ENCODE measurements around the gene NAGK.
"Not testable (repeated sequence)": the region's sequence is repeated elsewhere in the genome, so short reads cannot be mapped to it uniquely, and the experiment has no call there.

Gene NAGK

DNA sequence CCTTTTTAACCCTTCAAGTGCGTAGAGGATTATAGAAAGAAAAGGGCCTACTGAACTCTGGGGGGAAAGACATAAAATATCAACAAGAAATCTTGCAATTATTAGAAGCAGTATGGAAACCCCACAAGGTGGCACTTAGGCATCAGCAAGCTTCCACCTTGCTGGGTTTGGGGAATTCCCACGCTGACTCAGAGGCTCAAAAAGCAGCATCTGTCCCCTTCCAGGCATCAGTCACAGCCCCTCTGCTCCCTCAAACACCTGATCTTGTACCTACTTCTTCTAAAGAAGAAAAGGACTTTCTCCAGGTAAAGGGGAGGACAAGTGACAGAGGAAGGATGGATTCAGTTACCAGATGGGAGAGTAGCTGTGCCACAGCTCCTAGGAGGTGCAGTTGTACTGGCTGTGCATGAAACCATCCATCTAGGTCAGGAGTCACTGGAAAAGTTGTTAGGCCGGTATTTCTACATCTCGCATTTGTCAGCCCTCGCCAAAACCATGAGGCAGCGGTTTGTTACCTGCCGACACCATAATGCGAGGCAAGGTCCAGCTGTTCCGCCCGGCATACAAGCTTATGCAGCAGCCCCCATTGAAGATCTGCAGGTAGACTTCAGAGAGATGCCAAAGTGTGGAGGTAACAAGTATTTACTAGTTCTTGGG lies 18.6 kb upstream of the NAGK start:
- H3K4me3 ChIP-seq (ENCODE audit: low read length); DNase-seq (ENCODE audit: low read depth, low spot score); H3K4me1 ChIP-seq (ENCODE audit: control insufficient read depth, insufficient read depth, low read length); H3K27ac ChIP-seq (ENCODE audit: low read length); H3K9me3 ChIP-seq (ENCODE audit: control insufficient read depth, insufficient read depth, low read length); H3K36me3 ChIP-seq (ENCODE audit: control insufficient read depth, insufficient read depth, low read length); H3K27me3 ChIP-seq (ENCODE audit: control insufficient read depth, insufficient read depth, low read length): not testable (repeated sequence)
- no CpG with 5 or more reads among the region's 10 CpGs for WGBS (ENCODE audit: insufficient coverage, insufficient read length)

DNA sequence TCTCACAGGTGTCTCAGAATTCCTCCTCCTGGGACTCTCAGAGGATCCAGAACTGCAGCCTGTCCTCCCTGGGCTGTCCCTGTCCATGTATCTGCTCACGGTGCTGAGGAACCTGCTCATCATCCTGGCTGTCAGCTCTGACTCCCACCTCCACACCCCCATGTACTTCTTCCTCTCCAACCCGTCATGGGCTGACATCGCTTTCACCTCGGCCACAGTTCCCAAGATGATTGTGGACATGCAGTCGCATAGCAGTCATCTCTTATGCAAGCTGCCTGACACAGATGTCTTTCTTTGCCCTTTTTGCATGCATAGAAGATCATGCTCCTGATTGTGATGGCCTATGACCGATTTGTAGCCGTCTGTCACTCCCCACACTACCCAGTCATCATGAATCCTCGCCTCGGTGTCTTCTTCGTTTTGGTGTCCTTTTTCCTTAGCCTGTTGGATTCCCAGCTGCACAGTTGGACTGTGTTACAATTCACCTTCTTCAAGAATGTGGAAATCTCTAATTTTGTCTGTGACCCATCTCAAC lies 13.2 kb upstream of the NAGK start:
- H3K4me3 ChIP-seq (ENCODE audit: low read length); DNase-seq (ENCODE audit: low read depth, low spot score); H3K4me1 ChIP-seq (ENCODE audit: control insufficient read depth, insufficient read depth, low read length); H3K27ac ChIP-seq (ENCODE audit: low read length); H3K36me3 ChIP-seq (ENCODE audit: control insufficient read depth, insufficient read depth, low read length); H3K9me3 ChIP-seq (ENCODE audit: control insufficient read depth, insufficient read depth, low read length); H3K27me3 ChIP-seq (ENCODE audit: control insufficient read depth, insufficient read depth, low read length): not testable (repeated sequence)
- WGBS (ENCODE audit: insufficient coverage, insufficient read length): no CpG with 5 or more reads among the region's 10 CpGs

DNA sequence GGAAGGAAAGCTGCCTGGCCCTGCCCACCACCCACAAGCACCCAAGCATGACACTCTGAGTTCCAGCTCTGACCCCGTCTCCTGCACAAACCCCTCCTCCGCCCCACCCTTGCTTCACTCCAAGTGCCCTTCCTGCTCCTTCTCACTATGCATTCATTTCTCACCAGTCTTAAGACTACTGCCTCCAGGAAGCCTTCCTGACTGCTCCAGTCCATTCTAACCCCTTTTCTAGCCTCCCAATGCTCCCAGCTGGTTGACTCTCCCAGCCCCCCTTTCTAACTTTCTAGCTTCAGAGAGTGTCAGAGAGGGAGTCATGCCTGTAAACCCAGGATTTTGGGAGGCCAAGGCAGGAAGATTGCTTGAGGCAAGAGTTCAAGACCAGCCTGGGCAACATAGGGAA lies 8.2 kb upstream of the NAGK start:
- no peaks in the 10 kb centered on the region for H3K9me3 ChIP-seq (ENCODE audit: control insufficient read depth, insufficient read depth, low read length)
- no peak for DNase-seq (ENCODE audit: low read depth, low spot score)

DNA sequence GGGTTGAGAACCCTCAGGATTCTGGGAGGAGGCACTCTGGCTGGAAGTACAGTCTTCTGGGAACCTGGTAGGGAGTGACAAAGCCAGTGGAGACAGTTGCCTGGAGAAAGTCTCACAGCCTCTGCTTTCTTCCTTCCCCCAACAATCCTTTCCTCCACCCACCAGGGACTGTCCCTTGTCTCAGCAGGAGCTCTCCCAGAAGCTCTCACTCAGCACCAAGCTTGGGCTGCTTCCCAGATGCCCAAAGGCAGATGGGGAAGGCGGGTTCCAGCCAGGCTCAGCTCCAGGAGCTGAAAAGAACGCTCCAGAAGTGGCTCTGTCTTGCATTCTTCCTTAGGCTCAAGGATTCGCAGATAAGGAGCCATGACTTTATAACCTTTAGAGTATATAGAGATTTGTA lies 7.6 kb upstream of the NAGK start:
- WGBS (ENCODE audit: insufficient coverage, insufficient read length): no CpG with 5 or more reads among the region's 3 CpGs

More for the DNA sequence above, 8.2 kb upstream of the NAGK start:
- Histone ChIP-seq H3K4me1 (ENCODE audit: control insufficient read depth, insufficient read depth, low read length) (no peaks in the 10 kb centered on the region), H3K27ac (ENCODE audit: low read length) (no peak overlapping the region), H3K4me3 (ENCODE audit: low read length) (no peak overlapping the region), H3K27me3 (ENCODE audit: control insufficient read depth, insufficient read depth, low read length) (no peaks in the 10 kb centered on the region), H3K36me3 (ENCODE audit: control insufficient read depth, insufficient read depth, low read length) (no peaks in the 10 kb centered on the region)
- no CpG with 5 or more reads among the region's 2 CpGs for WGBS (ENCODE audit: insufficient coverage, insufficient read length)

DNA sequence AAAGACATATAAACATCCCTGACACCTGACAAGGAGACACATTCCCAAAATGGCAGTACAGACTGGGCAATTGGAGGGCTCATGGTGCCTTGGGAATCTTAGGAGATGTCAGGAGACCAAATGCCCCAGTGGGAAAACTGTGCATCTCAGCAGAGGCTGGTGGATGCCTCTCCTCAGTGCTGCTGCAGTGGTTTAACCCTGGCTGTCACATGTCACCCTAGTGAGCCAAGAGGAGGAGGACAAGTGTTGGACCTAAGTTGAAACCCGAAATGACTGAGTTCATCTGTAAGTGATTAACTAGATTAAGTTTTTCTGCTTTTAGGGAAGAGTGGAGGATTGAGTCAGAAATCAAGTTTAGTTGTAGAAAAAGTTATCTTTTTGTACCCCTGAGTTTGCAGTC lies 5.2 kb upstream of the NAGK start:
- Histone ChIP-seq H3K4me3 (ENCODE audit: low read length) (no peak overlapping the region), H3K27me3 (ENCODE audit: control insufficient read depth, insufficient read depth, low read length) (no peaks in the 10 kb centered on the region), H3K4me1 (ENCODE audit: control insufficient read depth, insufficient read depth, low read length) (no peaks in the 10 kb centered on the region), H3K36me3 (ENCODE audit: control insufficient read depth, insufficient read depth, low read length) (no peaks in the 10 kb centered on the region), H3K9me3 (ENCODE audit: control insufficient read depth, insufficient read depth, low read length) (no peaks in the 10 kb centered on the region), H3K27ac (ENCODE audit: low read length) (no peak overlapping the region)
- no CpG with 5 or more reads among the region's 1 CpG for WGBS (ENCODE audit: insufficient coverage, insufficient read length)
- DNase-seq (ENCODE audit: low read depth, low spot score): no peak

More for the DNA sequence above, 7.6 kb upstream of the NAGK start:
- Histone ChIP-seq H3K27me3 (ENCODE audit: control insufficient read depth, insufficient read depth, low read length) (no peaks in the 10 kb centered on the region), H3K27ac (ENCODE audit: low read length) (no peak overlapping the region), H3K4me3 (ENCODE audit: low read length) (no peak overlapping the region), H3K4me1 (ENCODE audit: control insufficient read depth, insufficient read depth, low read length) (no peaks in the 10 kb centered on the region), H3K36me3 (ENCODE audit: control insufficient read depth, insufficient read depth, low read length) (no peaks in the 10 kb centered on the region), H3K9me3 (ENCODE audit: control insufficient read depth, insufficient read depth, low read length) (no peaks in the 10 kb centered on the region)
- no peak for DNase-seq (ENCODE audit: low read depth, low spot score)

DNA sequence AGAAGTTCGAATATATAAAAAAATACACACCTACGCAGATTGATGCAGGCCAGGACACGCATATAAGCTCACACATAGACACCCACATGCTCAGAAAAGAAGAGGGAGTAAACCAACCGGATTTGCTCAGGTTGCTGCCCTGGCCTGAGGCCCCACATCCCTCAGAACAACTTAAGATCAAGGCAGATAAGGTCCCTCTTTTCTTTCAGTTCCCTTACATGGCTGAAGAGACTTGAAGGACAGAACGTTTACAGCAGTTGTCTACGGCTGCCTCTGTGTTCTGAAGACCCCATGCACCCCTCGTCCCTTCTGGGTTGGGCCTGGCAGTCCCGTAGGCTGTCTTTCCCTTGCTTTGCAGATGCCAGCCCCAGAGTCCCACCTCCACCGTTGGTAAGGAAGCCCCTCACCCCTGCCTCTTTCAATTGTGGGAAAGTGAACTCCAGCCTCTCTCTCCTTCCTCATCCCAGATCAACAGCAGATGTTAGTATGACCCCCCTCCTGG lies 4.3 kb upstream of the NAGK start:
- WGBS (ENCODE audit: insufficient coverage, insufficient read length): no CpG with 5 or more reads among the region's 9 CpGs
- no peak overlapping the region for H3K4me3 ChIP-seq (ENCODE audit: low read length)
- no peak for DNase-seq (ENCODE audit: low read depth, low spot score)
- H3K27me3 ChIP-seq (ENCODE audit: control insufficient read depth, insufficient read depth, low read length): no peaks in the 10 kb centered on the region
- H3K36me3 ChIP-seq (ENCODE audit: control insufficient read depth, insufficient read depth, low read length): no peaks in the 10 kb centered on the region
- H3K4me1 ChIP-seq (ENCODE audit: control insufficient read depth, insufficient read depth, low read length): no peaks in the 10 kb centered on the region
- no peaks in the 10 kb centered on the region for H3K9me3 ChIP-seq (ENCODE audit: control insufficient read depth, insufficient read depth, low read length)
- no peak overlapping the region for H3K27ac ChIP-seq (ENCODE audit: low read length)

DNA sequence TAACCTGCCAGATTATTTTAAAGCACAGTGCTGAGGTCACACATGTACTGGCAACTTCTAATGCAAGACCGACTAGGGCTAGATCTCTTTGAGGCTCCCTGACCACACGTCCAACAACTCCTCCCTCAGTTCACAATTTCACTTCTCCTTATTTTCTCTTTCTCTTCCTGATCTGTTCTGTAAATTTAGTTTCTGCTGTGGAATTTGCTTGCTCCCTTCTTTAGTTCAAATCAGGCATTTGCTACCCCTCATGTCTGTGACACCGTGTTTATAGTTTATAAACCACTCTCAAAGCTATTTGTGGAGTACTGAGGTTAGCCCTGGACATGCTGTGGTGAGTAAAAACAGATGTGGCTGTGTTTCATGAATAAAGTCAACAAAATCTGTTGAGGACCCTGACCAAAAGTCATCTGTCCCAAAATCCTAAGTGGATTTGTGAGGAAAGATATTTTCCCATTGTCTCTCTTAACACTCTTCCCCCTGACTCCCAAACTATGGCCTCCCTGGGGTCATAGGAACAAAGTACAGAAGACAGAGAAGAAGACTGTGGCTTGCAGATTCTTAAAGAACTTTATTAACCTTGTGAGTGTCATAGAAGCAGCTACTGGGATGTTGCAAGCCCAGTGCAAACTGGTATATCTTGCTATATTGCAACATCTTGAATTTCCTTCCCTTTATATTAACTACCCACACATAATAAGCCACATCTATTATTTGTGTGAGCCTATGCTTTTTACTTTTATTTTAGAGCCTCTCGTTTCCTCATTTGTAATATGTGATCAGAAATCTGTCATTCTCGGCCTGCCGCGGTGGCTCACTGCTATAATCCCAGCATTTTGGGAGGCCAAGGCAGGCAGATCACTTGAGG lies 3.5 kb upstream of the NAGK start:
- H3K27me3 ChIP-seq (ENCODE audit: control insufficient read depth, insufficient read depth, low read length): no peaks in the 10 kb centered on the region
- no peaks in the 10 kb centered on the region for H3K4me1 ChIP-seq (ENCODE audit: control insufficient read depth, insufficient read depth, low read length)
- DNase-seq (ENCODE audit: low read depth, low spot score): no peak
- no CpG with 5 or more reads among the region's 7 CpGs for WGBS (ENCODE audit: insufficient coverage, insufficient read length)
- no peaks in the 10 kb centered on the region for H3K36me3 ChIP-seq (ENCODE audit: control insufficient read depth, insufficient read depth, low read length)
- H3K27ac ChIP-seq (ENCODE audit: low read length): no peak overlapping the region
- H3K9me3 ChIP-seq (ENCODE audit: control insufficient read depth, insufficient read depth, low read length): no peaks in the 10 kb centered on the region
- no peak overlapping the region for H3K4me3 ChIP-seq (ENCODE audit: low read length)

DNA sequence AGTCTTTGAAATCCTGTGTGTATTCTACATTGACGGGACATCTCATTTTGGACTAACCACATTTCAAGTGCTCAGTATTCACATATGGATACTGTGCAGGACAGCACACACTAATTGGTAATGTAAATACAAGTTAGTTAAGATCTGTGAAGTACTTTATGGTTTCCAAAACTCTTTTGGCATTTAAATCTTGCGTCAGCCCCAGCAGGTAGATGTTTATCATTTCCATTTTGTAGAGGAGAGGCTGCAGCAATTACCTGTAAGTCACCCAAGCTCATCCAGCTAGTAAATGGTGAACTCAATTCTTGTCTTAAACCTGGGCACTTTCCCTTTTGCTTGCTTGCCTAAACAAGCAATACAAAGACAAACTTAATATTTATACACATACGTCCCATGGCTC lies 1.6 kb upstream of the NAGK start:
- DNase-seq (ENCODE audit: low read depth, low spot score): no peak
- H3K36me3 ChIP-seq (ENCODE audit: control insufficient read depth, insufficient read depth, low read length): no peaks in the 10 kb centered on the region
- H3K4me3 ChIP-seq (ENCODE audit: low read length): no peak overlapping the region
- H3K27me3 ChIP-seq (ENCODE audit: control insufficient read depth, insufficient read depth, low read length): no peaks in the 10 kb centered on the region
- no peak overlapping the region for H3K27ac ChIP-seq (ENCODE audit: low read length)
- H3K4me1 ChIP-seq (ENCODE audit: control insufficient read depth, insufficient read depth, low read length): no peaks in the 10 kb centered on the region
- H3K9me3 ChIP-seq (ENCODE audit: control insufficient read depth, insufficient read depth, low read length): no peaks in the 10 kb centered on the region
- WGBS (ENCODE audit: insufficient coverage, insufficient read length): no CpG with 5 or more reads among the region's 3 CpGs

DNA sequence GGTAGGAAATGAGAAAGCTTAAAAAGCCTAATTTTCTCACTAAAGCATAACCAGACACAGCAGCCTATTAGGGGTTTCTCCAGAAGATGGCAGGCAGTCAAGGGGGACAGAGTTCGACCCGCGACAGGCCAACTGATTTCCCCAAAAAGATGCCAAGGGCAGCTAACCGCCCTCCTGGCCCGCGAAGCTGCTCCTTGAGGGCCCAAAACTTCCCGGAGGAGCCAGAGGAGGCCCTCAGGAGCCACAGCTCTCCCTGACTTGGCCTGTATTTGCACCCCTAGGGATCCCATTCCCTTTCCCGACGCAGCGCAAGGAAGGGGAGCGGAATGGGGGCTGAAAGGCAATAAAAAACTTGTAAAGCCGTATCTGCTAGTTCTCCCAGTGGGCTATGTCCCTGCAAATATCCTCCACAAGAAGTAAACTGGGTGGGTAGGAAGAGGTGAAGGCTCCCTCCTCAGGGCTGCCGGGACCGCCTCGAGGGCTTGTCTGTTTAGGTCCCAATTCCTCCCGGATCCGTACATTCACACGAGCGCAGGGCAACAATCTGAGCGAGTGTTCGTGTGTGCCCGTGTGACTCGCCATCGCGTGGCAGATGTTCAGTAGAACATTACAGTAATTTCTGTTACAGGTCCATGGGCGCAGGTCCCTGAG lies 756 bp upstream of the NAGK start:
- H3K27ac ChIP-seq (ENCODE audit: low read length): no peak overlapping the region
- H3K36me3 ChIP-seq (ENCODE audit: control insufficient read depth, insufficient read depth, low read length): peaks cover 3% of the 10 kb centered on the region
- H3K4me1 ChIP-seq (ENCODE audit: control insufficient read depth, insufficient read depth, low read length): no peaks in the 10 kb centered on the region
- H3K4me3 ChIP-seq (ENCODE audit: low read length): peak overlapping the region; percentile 73
- H3K9me3 ChIP-seq (ENCODE audit: control insufficient read depth, insufficient read depth, low read length): no peaks in the 10 kb centered on the region
- no peaks in the 10 kb centered on the region for H3K27me3 ChIP-seq (ENCODE audit: control insufficient read depth, insufficient read depth, low read length)
- no CpG with 5 or more reads among the region's 26 CpGs for WGBS (ENCODE audit: insufficient coverage, insufficient read length)
- DNase-seq (ENCODE audit: low read depth, low spot score): no peak

DNA sequence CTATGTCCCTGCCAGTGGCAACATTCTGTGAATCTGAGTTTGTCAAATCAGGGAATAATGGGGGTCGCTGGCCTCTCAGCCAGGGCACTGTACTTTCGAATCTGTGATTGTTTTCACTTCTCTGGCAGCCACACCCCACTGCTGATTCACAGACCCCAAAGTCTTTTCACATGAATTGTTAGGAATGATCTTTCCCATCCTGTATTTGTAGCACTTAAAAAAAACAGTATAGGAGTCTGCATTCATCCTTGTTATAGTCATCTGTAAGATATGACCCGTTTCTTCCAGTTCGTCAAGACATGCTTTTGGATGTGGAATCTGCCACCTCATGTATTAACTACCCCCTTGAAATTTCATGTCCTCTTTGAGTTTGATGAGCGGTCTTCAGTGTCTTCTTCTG lies 928 bp downstream of the NAGK start:
- H3K27me3 ChIP-seq (ENCODE audit: control insufficient read depth, insufficient read depth, low read length): no peaks in the 10 kb centered on the region
- peak overlapping the region; percentile 73; the same call in 1 of the 2 replicates for H3K4me3 ChIP-seq (ENCODE audit: low read length)
- H3K27ac ChIP-seq (ENCODE audit: low read length): no peak overlapping the region
- WGBS (ENCODE audit: insufficient coverage, insufficient read length): no CpG with 5 or more reads among the region's 5 CpGs
- peaks cover 11% of the 10 kb centered on the region for H3K36me3 ChIP-seq (ENCODE audit: control insufficient read depth, insufficient read depth, low read length)
- no peaks in the 10 kb centered on the region for H3K4me1 ChIP-seq (ENCODE audit: control insufficient read depth, insufficient read depth, low read length)
- no peak for DNase-seq (ENCODE audit: low read depth, low spot score)
- H3K9me3 ChIP-seq (ENCODE audit: control insufficient read depth, insufficient read depth, low read length): no peaks in the 10 kb centered on the region
